WTC11 (cell line): ENCODE data around the gene BPI. TPM values are rescaled to one million over a fixed set of nuclear protein-coding genes. Genes with fewer than 3 reads are reported as not detected.
"Not testable (repeated sequence)": the region's sequence is repeated elsewhere in the genome, so short reads cannot be mapped to it uniquely, and the experiment has no call there.

Experiments used
- ATAC-seq: fragments of 200-7000 bp; cut with Tn5 transposase; 2 replicates; pipeline ENCODE4 v1.10.0; 2021; ENCODE audit warnings: mild to moderate bottlenecking, moderate library complexity
- CTCF ChIA-PET: fragments of 300-600 bp; sonication (Branson Sonifier 250); formaldehyde crosslinking; loops from one replicate; lab custom pipeline; 2021; ENCODE audit warnings: antibody characterized with exemption; lab: Charles Lee
- POLR2A ChIA-PET: fragments of 350-600 bp; sonication (Branson Sonifier 250); formaldehyde crosslinking; loops from one replicate; lab custom pipeline; 2021; ENCODE audit warnings: antibody characterized with exemption; lab: Charles Lee
- DNase-seq: peaks from one replicate; pipeline ENCODE4 v3.0.0; 2021; ENCODE audit warnings: low spot score
- H3K27ac Mint-ChIP-seq: 2 replicates; pipeline ENCODE4 v1.8.0; 2021; ENCODE audit warnings: mixed read lengths
- H3K27me3 Mint-ChIP-seq: 2 replicates; pipeline ENCODE4 v1.8.0; 2021; ENCODE audit warnings: low read depth, mild to moderate bottlenecking, moderate library complexity, mixed read lengths
- H3K36me3 Mint-ChIP-seq: 2 replicates; pipeline ENCODE4 v1.8.0; 2021; ENCODE audit warnings: mixed read lengths
- H3K4me1 Mint-ChIP-seq: 2 replicates; pipeline ENCODE4 v1.8.0; 2022; ENCODE audit warnings: mixed read lengths
- H3K4me3 Mint-ChIP-seq: 2 replicates; pipeline ENCODE4 v1.8.0; 2021; ENCODE audit warnings: mild to moderate bottlenecking, moderate library complexity, mixed read lengths
- H3K9me3 Mint-ChIP-seq: 2 replicates; pipeline ENCODE4 v1.8.0; 2021; ENCODE audit warnings: mixed read lengths
- ELF4 ChIP-seq: sonication (generic); formaldehyde crosslinking; IDR thresholded peaks from 2 replicates; pipeline ENCODE4 v1.8.1; 2022; ENCODE audit warnings: low read depth, mild to moderate bottlenecking, moderate library complexity, missing genetic modification reagents
- FOXJ3 ChIP-seq: sonication (generic); formaldehyde crosslinking; IDR thresholded peaks from 2 replicates; pipeline ENCODE4 v1.9.0; 2021; ENCODE audit warnings: missing genetic modification reagents, mild to moderate bottlenecking, borderline replicate concordance
- FOXP1 ChIP-seq: sonication (generic); formaldehyde crosslinking; IDR thresholded peaks from 2 replicates; pipeline ENCODE4 v1.8.0; 2022; ENCODE audit warnings: missing genetic modification reagents, mild to moderate bottlenecking, moderate library complexity, borderline replicate concordance
- KAT7 ChIP-seq: sonication (generic); formaldehyde crosslinking; IDR thresholded peaks from 2 replicates; pipeline ENCODE4 v1.8.1; 2023; ENCODE audit warnings: missing genetic modification reagents, mild to moderate bottlenecking, borderline replicate concordance
- SMAD4 ChIP-seq: sonication (generic); formaldehyde crosslinking; IDR thresholded peaks from 2 replicates; pipeline ENCODE4 v1.8.0; 2022; ENCODE audit warnings: mild to moderate bottlenecking, missing genetic modification reagents
- ZNF232 ChIP-seq: sonication (generic); formaldehyde crosslinking; IDR thresholded peaks from 2 replicates; pipeline ENCODE4 v1.8.0; 2022; ENCODE audit warnings: mild to moderate bottlenecking, missing genetic modification reagents
- total RNA-seq: library from RNA; stranded (reverse); gene quantifications from 3 replicates; pipeline ENCODE4 v1.2.3, GENCODE V29; 2021
- TF ChIP-seq, protein P1 (sequence below): sonication (generic); formaldehyde crosslinking; IDR thresholded peaks from 2 replicates; pipeline ENCODE4 v1.8.1; 2023; ENCODE audit warnings: mild to moderate bottlenecking, missing genetic modification reagents, moderate library complexity
- TF ChIP-seq, protein P2 (sequence below): sonication (generic); formaldehyde crosslinking; IDR thresholded peaks from 2 replicates; pipeline ENCODE4 v1.8.0; 2022; ENCODE audit warnings: missing genetic modification reagents
- TF ChIP-seq, protein P3 (sequence below): sonication (generic); formaldehyde crosslinking; IDR thresholded peaks from 2 replicates; pipeline ENCODE4 v1.8.1; 2023; ENCODE audit warnings: mild to moderate bottlenecking, missing genetic modification reagents, borderline replicate concordance
- TF ChIP-seq, protein P4 (sequence below): sonication (generic); formaldehyde crosslinking; IDR thresholded peaks from 2 replicates; pipeline ENCODE4 v1.8.1; 2023; ENCODE audit warnings: mild to moderate bottlenecking, missing genetic modification reagents
- TF ChIP-seq, protein P5 (sequence below): fragments of 250-450 bp; sonication (Bioruptor Pico); IDR thresholded peaks from 2 replicates; pipeline ENCODE4 v1.9.0; 2021; ENCODE audit warnings: mild to moderate bottlenecking, borderline replicate concordance

Gene BPI
- total RNA-seq, 1 experiment from 2014 or later = not detected

DNA sequence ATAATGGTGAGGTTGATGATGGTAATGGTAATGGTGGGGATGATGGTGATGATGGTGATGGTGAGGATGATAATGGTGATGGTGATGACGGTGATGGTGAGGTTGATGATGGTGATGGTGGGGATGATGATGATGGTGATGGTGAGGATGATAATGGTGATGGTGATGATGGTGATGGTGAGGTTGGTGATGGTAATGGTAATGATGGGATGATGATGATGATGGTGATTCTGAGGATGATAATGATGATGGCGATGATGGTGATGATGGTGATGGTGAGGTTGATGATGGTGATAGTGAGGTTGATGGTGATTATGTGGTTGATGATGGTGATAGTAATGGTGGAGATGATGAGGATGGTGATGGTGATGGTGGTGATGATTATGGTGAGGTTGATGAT, 9.7 kb downstream of the BPI start (continued):
- TF ChIP-seq ELF4 (CRISPR knock-in tag) (no peak), KAT7 (CRISPR knock-in tag) (no peak), FOXJ3 (CRISPR knock-in tag) (no peak), SMAD4 (CRISPR knock-in tag) (no peak)
- TF ChIP-seq, protein P1, sequence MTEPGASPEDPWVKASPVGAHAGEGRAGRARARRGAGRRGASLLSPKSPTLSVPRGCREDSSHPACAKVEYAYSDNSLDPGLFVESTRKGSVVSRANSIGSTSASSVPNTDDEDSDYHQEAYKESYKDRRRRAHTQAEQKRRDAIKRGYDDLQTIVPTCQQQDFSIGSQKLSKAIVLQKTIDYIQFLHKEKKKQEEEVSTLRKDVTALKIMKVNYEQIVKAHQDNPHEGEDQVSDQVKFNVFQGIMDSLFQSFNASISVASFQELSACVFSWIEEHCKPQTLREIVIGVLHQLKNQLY (CRISPR knock-in tag) = no peak
- TF ChIP-seq, protein P2, sequence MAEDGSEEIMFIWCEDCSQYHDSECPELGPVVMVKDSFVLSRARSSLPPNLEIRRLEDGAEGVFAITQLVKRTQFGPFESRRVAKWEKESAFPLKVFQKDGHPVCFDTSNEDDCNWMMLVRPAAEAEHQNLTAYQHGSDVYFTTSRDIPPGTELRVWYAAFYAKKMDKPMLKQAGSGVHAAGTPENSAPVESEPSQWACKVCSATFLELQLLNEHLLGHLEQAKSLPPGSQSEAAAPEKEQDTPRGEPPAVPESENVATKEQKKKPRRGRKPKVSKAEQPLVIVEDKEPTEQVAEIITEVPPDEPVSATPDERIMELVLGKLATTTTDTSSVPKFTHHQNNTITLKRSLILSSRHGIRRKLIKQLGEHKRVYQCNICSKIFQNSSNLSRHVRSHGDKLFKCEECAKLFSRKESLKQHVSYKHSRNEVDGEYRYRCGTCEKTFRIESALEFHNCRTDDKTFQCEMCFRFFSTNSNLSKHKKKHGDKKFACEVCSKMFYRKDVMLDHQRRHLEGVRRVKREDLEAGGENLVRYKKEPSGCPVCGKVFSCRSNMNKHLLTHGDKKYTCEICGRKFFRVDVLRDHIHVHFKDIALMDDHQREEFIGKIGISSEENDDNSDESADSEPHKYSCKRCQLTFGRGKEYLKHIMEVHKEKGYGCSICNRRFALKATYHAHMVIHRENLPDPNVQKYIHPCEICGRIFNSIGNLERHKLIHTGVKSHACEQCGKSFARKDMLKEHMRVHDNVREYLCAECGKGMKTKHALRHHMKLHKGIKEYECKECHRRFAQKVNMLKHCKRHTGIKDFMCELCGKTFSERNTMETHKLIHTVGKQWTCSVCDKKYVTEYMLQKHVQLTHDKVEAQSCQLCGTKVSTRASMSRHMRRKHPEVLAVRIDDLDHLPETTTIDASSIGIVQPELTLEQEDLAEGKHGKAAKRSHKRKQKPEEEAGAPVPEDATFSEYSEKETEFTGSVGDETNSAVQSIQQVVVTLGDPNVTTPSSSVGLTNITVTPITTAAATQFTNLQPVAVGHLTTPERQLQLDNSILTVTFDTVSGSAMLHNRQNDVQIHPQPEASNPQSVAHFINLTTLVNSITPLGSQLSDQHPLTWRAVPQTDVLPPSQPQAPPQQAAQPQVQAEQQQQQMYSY (CRISPR knock-in tag) = no peak
- TF ChIP-seq, protein P3, sequence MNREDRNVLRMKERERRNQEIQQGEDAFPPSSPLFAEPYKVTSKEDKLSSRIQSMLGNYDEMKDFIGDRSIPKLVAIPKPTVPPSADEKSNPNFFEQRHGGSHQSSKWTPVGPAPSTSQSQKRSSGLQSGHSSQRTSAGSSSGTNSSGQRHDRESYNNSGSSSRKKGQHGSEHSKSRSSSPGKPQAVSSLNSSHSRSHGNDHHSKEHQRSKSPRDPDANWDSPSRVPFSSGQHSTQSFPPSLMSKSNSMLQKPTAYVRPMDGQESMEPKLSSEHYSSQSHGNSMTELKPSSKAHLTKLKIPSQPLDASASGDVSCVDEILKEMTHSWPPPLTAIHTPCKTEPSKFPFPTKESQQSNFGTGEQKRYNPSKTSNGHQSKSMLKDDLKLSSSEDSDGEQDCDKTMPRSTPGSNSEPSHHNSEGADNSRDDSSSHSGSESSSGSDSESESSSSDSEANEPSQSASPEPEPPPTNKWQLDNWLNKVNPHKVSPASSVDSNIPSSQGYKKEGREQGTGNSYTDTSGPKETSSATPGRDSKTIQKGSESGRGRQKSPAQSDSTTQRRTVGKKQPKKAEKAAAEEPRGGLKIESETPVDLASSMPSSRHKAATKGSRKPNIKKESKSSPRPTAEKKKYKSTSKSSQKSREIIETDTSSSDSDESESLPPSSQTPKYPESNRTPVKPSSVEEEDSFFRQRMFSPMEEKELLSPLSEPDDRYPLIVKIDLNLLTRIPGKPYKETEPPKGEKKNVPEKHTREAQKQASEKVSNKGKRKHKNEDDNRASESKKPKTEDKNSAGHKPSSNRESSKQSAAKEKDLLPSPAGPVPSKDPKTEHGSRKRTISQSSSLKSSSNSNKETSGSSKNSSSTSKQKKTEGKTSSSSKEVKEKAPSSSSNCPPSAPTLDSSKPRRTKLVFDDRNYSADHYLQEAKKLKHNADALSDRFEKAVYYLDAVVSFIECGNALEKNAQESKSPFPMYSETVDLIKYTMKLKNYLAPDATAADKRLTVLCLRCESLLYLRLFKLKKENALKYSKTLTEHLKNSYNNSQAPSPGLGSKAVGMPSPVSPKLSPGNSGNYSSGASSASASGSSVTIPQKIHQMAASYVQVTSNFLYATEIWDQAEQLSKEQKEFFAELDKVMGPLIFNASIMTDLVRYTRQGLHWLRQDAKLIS (CRISPR knock-in tag) = no peak
- TF ChIP-seq, protein P4, sequence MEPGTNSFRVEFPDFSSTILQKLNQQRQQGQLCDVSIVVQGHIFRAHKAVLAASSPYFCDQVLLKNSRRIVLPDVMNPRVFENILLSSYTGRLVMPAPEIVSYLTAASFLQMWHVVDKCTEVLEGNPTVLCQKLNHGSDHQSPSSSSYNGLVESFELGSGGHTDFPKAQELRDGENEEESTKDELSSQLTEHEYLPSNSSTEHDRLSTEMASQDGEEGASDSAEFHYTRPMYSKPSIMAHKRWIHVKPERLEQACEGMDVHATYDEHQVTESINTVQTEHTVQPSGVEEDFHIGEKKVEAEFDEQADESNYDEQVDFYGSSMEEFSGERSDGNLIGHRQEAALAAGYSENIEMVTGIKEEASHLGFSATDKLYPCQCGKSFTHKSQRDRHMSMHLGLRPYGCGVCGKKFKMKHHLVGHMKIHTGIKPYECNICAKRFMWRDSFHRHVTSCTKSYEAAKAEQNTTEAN (CRISPR knock-in tag) = no peak

DNA sequence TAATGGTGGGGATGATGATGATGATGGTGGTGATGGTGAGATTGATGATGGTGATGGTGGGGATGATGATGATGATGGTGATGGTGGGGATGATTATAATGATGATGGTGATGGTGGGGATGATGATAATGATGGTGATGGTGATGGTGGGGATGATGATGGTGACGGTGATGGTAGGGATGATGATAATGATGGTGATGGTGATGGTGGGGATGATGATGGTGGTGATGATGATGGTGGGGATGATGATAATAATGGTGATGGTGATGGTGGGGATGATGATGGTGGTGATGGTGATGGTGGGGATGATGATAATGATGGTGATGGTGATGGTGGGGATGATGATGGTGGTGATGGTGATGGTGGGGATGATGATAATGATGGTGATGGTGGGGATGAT, 10.4 kb downstream of the BPI start:
- H3K27me3 Mint-ChIP-seq, DNase-seq, H3K4me3 Mint-ChIP-seq, H3K36me3 Mint-ChIP-seq, H3K4me1 Mint-ChIP-seq, POLR2A ChIA-PET, H3K9me3 Mint-ChIP-seq, CTCF ChIA-PET, ATAC-seq, H3K27ac Mint-ChIP-seq: not testable (repeated sequence)

DNA sequence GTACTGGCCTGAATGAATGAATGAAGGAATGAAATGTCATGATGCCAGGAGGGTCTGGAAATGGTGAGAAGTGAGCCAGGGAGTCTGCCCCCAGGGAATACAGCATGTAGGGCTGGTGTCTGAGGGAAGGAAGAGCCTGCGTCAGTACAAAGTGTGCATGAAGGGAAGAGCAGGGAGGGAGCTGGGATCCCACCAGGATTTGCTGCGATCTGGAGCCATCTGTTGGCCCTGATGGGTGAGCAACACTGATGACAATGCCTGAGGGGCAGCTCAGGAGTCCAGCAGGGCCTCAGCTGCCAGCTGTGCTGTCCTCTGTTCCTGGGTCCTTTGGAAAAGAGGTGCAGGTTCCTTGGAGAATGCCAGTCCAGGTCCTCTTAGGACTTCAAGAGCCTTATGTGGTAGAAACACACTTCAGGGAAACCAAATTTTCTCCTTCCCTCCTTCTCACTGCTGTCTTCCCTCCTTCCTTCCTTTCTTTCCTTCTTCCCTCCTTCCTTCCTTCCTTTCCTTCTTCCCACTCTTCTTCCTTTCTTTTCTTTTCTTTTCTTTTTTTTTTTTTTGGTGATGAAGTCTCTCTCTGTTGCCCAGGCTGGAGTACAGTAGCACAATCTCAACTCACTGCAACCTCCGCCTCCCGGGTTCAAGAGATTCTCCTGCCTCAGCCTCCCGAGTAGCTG, 11.5 kb downstream of the BPI start:
- Mint-ChIP-seq H3K4me3 (no peak overlapping the region), H3K36me3 (no peaks in the 10 kb centered on the region), H3K27me3 (peaks cover 4% of the 10 kb centered on the region), H3K27ac (no peak overlapping the region), H3K4me1 (no peaks in the 10 kb centered on the region), H3K9me3 (no peaks in the 10 kb centered on the region)
- TF ChIP-seq FOXP1 (CRISPR knock-in tag) (no peak), ZNF232 (CRISPR knock-in tag) (no peak)
- TF ChIP-seq, protein P5, sequence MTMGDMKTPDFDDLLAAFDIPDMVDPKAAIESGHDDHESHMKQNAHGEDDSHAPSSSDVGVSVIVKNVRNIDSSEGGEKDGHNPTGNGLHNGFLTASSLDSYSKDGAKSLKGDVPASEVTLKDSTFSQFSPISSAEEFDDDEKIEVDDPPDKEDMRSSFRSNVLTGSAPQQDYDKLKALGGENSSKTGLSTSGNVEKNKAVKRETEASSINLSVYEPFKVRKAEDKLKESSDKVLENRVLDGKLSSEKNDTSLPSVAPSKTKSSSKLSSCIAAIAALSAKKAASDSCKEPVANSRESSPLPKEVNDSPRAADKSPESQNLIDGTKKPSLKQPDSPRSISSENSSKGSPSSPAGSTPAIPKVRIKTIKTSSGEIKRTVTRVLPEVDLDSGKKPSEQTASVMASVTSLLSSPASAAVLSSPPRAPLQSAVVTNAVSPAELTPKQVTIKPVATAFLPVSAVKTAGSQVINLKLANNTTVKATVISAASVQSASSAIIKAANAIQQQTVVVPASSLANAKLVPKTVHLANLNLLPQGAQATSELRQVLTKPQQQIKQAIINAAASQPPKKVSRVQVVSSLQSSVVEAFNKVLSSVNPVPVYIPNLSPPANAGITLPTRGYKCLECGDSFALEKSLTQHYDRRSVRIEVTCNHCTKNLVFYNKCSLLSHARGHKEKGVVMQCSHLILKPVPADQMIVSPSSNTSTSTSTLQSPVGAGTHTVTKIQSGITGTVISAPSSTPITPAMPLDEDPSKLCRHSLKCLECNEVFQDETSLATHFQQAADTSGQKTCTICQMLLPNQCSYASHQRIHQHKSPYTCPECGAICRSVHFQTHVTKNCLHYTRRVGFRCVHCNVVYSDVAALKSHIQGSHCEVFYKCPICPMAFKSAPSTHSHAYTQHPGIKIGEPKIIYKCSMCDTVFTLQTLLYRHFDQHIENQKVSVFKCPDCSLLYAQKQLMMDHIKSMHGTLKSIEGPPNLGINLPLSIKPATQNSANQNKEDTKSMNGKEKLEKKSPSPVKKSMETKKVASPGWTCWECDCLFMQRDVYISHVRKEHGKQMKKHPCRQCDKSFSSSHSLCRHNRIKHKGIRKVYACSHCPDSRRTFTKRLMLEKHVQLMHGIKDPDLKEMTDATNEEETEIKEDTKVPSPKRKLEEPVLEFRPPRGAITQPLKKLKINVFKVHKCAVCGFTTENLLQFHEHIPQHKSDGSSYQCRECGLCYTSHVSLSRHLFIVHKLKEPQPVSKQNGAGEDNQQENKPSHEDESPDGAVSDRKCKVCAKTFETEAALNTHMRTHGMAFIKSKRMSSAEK = no peak
- ChIA-PET POLR2A (no interaction called here), CTCF (interaction anchor here (0.6 to 1.3 kb wide), 2 partner anchors 11 to 211 kb away, joined by 3 read pairs; no protein-coding TSS in a partner anchor)
- ATAC-seq (no peak), DNase-seq (no peak)
